HG03108 (cell line): Measurements from ENCODE around the gene MIER3.
"Not testable (repeated sequence)": the region's sequence is repeated elsewhere in the genome, so short reads cannot be mapped to it uniquely, and the experiment has no call there.

Experiments used
- ATAC-seq: cut with Tn5 transposase; IDR thresholded peaks from one replicate; pipeline ENCODE4 v1.9.1; 2021; ENCODE audit warnings: moderate library complexity; ENCODE audit not compliant: unreplicated experiment

Gene MIER3

GRCh38 chr5:56951946-56952691 lies at the start of gene MIER3:
TSS of gene MIER3 (minus strand) at chr5:56952123. CDS start at chr5:56952102, 21 bp downstream.
- peak; percentile 93 for ATAC-seq

GRCh38 chr5:56995596-56995995 lies 43.7 kb upstream of the MIER3 start:
- ATAC-seq, result no peak

GRCh38 chr5:56993241-56993640 lies 41.3 kb upstream of the MIER3 start:
- no peak for ATAC-seq

GRCh38 chr5:56989676-56990075 lies 37.8 kb upstream of the MIER3 start:
- no peak for ATAC-seq

- no peak for ATAC-seq
Observed at GRCh38 chr5:56988490-56988889, 36.6 kb upstream of the MIER3 start.

GRCh38 chr5:56987171-56987570 lies 35.2 kb upstream of the MIER3 start:
- no peak for ATAC-seq

GRCh38 chr5:56986626-56986947 lies 34.7 kb upstream of the MIER3 start:
- no peak for ATAC-seq

GRCh38 chr5:56985936-56986625 lies 34.2 kb upstream of the MIER3 start:
- no peak for ATAC-seq

- ATAC-seq, result no peak
Observed at GRCh38 chr5:56984445-56984844, 32.5 kb upstream of the MIER3 start.

- peak; percentile 46 for ATAC-seq
Observed at GRCh38 chr5:56983593-56984361, 31.9 kb upstream of the MIER3 start.

GRCh38 chr5:56981548-56982315 lies 29.8 kb upstream of the MIER3 start:
- no peak for ATAC-seq

- no peak for ATAC-seq
Observed at GRCh38 chr5:56979968-56980367, 28.0 kb upstream of the MIER3 start.

GRCh38 chr5:56979526-56979925 lies 27.6 kb upstream of the MIER3 start:
- ATAC-seq, result not testable (repeated sequence)

GRCh38 chr5:56977822-56978221 lies 25.9 kb upstream of the MIER3 start:
- no peak for ATAC-seq

- ATAC-seq, result no peak
Observed at GRCh38 chr5:56977021-56977420, 25.1 kb upstream of the MIER3 start.

GRCh38 chr5:56974241-56974640 lies 22.3 kb upstream of the MIER3 start:
- ATAC-seq, result no peak

- ATAC-seq, result no peak
Observed at GRCh38 chr5:56973473-56973872, 21.6 kb upstream of the MIER3 start.

- no peak for ATAC-seq
Observed at GRCh38 chr5:56971275-56971674, 19.4 kb upstream of the MIER3 start.

- no peak for ATAC-seq
Observed at GRCh38 chr5:56964173-56964572, 12.2 kb upstream of the MIER3 start.

- no peak for ATAC-seq
Observed at GRCh38 chr5:56963246-56963645, 11.3 kb upstream of the MIER3 start.

GRCh38 chr5:56962286-56962685 lies 10.4 kb upstream of the MIER3 start:
- no peak for ATAC-seq
